Stimulated activated CD4-positive, alpha-beta T cell treated with anti-CD3 and anti-CD28 coated beads, Interleukin-15, amount 100 ng/mL, for 48 hours (primary cell): Measurements from ENCODE around the gene THBS1.

ENCODE experiments used
- DNase-seq, 2 donors: peaks; one replicate each; pipeline ENCODE4 v3.0.0-alpha.2; 2020; ENCODE audit warnings: low read depth in 2 of 2

The THBS1 gene

DNA sequence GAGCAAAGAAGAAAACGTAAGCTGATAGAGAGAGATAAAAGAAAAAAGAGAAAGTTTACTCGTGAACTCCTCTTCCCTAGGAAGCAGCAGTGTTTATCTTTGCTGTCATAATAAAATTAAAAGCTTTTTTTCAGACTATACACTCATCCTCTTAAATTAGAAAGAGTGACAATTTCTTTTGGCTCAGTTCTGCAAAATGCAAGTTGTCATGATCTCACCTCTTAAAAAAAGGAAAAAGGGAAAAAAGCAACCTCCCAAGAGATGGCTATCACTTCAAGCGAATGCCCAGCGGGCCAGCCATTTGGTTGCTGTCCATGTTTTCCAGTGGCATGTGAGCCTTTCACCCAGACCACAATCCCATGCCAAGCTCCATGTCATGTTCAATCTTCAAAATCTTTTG, 7.0 kb upstream of the THBS1 start:
- no peak for DNase-seq

DNA sequence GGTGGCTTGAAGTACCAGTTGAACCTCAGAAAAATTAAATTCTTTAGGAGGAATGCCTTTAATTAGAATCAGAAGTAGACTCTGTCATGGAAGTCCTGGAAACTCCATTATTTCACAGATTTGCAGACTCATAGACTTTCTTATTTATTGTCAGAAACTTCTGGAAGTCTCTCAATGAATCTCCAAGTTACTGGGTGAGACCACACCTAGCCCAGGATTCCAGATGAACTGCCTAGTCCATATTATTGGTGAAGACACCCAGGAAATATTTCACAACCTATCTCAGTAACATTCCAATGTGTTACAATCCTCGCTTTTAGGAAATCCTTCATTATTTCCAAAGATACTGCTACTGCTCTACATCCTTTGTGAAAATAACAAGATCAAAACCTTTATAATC, 6.5 kb upstream of the THBS1 start:
- no peak for DNase-seq

DNA sequence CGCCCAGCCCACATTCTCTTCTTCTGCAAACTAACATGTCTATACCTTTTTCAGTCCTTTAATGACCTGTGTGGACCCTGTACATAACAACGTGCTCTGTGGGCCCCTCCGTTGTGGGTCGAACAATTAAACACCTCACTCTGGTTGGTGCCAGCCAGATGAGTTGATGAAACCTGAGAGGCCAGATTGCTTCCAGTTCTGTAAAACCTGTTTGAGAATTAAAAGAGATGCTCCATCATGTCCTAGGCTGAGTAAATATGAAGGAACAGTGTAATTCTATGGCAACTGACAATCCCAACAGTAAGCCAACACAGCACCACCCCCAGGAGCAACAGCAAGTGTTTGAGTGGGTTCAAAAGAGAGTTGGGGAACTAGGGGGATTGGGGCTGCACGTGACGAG, 5.7 kb upstream of the THBS1 start:
- no peak for DNase-seq

DNA sequence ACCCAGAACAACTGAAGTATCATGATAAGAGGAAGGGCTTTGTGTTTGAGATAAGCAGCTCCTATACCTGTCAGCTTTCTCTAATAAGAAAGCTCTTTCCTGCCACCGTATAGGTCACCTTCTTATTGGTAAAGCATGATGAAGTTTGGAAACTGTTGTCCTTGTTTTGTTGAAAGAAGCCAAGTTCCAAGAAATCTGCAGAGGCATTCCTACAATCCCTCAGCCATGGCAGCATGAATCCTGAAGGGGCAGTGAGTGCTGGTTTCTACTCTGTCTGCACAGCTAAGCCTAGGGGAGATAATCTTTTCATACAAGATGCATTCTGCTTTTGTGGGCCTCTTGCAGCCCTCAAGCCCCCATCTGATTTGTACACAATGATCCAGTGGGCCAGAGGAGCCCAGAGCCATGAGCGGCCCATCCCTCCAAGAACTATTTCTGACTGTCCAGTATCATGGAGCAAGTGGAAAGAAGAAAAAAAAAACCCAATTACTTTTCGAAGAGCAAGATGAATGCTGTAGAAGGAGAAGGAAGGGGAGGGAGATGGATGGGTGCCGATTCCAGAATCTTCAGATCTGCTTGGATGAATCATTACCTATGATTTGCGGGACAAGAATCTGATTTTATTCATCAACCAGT, 1.9 kb upstream of the THBS1 start:
- no peak for DNase-seq

DNA sequence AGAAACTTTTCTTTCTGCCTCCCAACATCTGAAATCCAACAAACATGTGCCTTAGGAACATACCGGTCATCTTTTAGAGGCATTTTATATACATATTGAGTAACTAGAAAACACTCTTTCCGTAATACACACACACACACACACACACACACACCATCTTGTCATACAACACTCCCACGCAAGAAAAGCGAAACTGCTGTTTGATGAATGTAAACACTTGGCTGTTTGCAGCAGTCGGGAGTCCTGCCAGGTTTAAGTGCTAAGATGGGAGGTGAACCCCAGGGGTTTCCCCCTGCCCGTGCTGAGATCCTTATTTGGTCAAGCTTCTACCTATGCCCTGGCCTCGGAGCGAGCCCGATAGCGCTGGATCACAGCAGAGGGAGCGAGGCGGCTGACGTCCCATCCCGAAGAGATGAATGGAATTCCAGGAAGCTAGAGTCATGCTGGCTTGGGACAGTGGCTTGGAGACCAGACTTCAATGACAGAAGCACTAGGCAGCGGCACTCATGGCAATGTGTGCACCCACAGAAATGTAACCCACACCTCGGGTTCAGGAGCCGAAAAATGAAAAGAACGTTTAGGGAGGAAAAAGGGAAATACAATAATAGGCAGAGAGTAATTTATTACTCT, 1.3 kb upstream of the THBS1 start:
- no peak for DNase-seq

DNA sequence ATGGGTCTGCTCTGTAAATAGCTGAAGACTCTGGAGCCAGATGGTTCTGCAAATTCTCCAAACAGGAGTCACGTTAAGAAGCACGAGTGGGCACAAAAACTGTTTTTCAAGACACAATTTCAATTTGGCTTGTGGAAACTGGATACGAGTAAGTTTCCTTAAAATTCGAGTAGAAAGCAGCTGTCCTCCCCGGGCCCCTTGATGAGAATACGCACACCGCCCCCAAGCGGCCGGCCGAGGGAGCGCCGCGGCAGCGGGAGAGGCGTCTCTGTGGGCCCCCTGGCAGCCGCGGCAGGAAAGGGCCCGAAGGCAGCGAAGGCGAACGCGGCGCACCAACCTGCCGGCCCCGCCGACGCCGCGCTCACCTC, 778 bp upstream of the THBS1 start:
- peak; percentile 71 to 84 for DNase-seq

DNA sequence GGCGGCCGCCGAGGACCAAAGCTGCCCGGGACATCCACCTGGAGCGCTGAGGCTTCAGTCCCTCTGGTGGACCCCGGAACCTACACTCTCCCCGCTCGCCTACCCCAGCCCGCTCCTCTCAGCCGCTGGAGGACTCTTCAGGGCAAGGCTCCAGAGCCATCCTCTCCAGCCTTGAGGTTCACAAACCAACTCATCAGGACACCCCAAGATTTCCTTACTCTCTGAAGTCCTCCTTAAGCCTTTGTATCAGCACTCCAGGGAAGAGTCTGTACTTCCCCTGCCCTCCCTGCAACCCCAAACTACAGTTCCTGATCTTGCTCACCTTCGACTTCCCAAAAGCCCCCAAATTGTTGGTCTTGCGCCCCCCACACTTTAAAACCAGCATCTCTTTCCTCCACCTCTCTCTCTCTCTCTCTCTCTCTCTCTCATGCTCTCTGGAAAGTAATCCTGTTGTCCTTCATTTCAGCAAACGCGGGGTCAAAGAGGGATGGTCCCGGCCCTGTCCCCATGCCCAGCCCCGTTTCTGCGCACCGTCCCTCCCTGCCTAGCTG, 438 bp downstream of the THBS1 start:
- peak in 1 of 2 donors; percentile 2 for DNase-seq

DNA sequence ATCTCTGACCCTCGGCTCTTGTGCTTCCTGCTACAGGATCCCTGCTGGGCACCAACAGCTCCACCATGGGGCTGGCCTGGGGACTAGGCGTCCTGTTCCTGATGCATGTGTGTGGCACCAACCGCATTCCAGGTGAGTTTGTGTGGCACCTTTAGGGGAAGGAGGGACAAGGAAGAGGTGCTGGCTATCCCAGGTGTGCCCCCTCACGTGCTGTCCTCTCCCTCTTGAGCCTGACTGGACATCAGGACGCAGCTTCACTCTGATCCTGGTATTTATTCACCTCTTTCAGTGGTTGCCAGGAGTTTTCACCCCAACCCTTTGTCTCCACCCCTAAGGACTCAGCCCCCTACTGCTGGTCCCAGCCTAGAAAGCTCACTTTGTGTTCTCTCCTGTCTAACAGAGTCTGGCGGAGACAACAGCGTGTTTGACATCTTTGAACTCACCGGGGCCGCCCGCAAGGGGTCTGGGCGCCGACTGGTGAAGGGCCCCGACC, 960 bp downstream of the THBS1 start:
- DNase-seq: no peak

DNA sequence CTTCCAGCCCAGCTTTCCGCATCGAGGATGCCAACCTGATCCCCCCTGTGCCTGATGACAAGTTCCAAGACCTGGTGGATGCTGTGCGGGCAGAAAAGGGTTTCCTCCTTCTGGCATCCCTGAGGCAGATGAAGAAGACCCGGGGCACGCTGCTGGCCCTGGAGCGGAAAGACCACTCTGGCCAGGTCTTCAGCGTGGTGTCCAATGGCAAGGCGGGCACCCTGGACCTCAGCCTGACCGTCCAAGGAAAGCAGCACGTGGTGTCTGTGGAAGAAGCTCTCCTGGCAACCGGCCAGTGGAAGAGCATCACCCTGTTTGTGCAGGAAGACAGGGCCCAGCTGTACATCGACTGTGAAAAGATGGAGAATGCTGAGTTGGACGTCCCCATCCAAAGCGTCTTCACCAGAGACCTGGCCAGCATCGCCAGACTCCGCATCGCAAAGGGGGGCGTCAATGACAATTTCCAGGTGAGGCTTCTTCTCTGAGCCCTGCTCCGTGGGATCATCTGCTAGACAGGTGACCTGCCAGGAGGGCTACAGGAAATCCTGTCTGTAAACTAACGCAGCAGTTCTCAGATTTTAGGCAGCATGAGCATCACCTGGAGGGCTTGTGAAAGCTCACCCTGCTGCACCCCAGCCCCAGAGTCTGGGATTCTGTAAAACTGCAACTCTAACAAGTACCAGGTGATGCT, 1.6 kb downstream of the THBS1 start:
- no peak for DNase-seq

DNA sequence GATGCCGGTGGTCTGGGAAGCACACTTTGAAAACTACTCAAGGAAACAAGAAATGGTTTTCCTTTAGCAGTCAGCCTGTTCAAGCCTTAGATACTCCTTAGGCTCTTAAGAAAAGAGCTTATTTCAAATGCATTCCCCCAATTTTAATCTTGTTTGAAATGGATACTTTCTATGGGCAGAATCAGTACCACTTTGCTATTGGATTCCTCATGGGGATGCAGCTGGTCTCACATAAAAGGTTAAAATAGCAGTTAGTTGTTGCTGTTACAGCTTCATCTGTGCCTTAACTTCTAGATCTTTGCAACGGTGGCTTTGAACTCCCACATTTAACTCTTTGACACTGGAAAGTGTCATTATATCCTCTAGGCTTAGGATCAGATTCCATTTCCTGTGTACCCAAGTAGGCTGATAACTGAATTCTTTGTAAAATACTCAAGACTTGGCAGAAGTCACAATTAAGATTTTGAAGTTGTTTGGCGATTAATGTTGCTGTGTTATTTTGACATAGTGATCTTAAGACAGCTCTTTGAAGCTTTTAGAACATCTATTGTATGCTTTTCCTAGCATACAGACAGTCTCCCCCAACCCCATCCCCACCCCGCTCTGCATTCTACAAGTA, 2.2 kb downstream of the THBS1 start:
- DNase-seq: no peak

DNA sequence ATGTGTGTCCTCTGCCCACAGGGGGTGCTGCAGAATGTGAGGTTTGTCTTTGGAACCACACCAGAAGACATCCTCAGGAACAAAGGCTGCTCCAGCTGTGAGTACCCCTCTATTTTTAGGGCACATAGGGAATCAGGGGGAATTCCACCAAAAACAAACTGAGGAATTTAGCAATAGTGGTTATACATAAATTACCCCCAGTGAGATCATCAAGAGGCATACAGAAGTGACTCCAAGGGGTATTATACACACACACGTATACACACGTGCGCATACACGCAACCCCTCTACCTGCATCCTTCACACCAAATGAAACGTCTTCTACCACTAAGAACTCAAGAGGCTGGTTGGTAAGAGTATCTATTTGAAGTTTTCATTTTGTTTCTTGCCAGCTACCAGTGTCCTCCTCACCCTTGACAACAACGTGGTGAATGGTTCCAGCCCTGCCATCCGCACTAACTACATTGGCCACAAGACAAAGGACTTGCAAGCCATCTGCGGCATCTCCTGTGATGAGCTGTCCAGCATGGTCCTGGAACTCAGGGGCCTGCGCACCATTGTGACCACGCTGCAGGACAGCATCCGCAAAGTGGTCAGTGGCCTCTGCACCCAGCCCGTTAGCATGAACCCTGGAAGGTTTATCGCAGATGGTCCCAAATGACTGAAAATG, 2.9 kb downstream of the THBS1 start:
- no peak for DNase-seq

DNA sequence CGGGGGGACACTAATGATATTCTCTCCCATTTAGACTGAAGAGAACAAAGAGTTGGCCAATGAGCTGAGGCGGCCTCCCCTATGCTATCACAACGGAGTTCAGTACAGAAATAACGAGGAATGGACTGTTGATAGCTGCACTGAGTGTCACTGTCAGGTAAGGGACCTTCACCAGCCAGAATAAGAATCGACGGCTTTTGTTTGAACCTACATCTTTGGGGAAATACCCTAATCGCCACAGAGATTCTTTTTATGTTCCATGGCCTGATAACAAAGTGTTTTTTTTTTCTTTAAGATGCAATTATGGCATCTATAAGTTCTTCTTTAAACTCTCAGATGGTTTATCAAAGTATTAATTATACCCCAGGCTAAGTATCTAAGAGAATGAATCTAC, 3.4 kb downstream of the THBS1 start:
- DNase-seq: no peak

DNA sequence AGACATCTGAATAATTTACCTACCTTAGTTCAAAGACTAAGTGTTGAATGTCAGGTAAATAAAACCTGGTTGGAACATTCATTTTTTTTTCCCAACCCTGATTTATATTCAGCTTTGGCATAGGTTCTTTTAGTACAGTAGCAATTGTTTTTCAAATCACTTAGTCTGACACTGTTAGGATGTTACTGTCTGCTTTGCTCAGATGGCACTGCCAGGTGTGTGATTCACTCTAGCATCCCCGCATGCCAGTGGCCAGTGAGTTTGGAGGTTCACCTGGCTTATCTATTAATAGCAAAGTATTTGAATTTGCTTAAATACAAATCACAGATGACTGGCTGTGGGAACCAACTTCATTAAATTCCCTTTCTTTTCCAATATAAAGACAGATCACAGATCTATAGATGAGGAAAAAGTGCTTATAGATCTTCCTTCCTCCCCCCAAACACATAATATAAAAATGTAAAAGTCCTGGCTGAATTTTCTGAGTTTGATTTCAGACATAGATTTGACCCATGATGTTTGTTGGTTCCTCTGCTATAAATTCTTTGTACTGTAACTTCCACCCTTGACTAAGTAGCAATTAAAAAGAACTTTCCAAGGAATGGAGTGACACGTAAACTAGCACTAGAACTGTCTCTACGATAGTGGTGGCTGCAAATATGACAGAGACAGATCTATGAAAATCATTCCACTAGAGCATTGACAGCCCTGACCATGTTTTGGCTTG, 3.9 kb downstream of the THBS1 start:
- no peak for DNase-seq

DNA sequence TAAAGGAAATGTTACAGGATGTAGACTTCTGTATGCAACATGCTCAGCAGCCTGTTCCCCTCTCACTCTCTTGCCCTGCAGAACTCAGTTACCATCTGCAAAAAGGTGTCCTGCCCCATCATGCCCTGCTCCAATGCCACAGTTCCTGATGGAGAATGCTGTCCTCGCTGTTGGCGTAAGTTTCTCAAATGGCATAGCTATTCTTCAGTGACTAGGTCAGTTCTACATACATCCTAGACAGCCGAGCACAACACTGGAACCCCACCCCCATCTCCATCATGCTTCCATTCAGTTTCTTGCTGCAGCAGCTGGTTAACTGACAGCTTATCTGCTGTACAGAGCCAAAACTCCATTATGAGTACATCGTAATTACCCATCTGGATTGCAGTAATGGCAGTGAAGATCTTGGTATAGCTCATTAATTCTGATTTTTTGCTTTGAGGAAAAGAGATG, 4.5 kb downstream of the THBS1 start:
- DNase-seq: no peak

DNA sequence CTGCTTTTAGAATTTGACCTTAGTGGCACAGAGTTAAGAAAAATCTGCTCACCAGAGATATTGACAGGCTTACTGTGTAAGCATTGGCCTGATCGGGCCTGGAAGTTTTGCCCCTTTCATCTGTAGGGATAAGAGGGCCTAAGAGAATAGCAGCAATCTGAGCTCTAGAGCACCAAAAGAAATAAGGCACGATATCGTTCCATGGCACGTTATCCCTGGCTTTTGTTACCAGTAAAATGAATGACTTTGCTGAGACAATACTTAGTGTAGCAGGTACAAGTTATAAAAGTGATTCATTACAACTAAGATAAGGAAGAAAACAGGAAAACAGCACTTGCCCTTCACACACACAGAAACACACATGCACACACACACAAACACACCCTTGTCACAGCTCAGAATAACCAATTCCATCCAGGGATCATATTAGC, 5.0 kb downstream of the THBS1 start:
- no peak for DNase-seq

DNA sequence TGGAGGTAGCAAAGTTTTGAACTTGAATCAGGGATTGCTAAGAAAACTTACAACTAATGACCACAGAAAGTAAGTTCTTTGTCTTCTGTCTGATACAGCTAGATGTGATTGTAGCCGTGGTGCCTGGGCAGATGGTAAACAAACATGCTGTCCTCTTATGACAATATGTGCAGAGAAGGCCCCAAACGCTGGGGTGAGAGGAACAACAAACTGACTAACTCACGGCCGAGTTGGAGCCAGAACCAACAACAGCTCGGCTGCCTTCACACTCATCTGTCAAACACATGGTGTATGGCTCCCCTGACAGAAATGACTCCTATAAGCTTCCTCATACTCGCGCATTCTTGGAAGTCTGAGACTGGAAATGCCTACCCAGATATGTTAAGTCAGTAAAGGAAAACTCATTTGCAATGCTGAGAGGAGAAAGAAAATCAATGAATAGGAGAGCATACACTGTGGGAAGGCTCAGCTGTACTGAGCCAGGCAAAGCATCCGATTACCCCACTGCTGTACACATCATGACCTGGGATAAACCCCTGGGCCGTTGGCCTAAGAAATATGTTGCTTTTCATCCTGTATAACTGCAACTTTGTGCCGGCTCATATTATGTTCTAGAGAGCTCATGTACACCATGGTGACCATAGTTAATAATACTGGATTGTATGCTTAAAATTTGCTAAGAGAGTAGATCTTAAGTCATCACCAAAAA, 5.7 kb downstream of the THBS1 start:
- DNase-seq: no peak

DNA sequence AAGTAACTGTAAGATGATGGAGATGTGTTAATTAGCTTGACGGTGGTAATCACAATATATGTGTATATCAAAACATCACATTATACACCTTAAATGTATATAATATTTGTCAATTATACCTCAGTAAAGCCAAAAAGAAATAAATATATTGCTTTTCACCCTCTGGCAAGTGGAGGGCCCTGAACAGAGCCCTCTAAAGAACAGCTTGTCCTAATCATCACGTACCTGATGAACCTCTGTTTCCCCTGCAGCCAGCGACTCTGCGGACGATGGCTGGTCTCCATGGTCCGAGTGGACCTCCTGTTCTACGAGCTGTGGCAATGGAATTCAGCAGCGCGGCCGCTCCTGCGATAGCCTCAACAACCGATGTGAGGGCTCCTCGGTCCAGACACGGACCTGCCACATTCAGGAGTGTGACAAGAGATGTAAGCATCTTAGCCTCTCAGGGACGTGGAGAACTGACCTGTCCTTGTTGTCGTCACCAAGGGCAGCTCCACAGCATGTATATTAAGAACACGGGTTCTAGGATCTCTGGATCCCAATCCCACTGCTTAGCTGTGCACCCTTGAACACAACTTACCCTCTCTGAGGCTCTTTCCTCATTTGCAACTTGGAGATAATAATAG, 6.3 kb downstream of the THBS1 start:
- DNase-seq: no peak

DNA sequence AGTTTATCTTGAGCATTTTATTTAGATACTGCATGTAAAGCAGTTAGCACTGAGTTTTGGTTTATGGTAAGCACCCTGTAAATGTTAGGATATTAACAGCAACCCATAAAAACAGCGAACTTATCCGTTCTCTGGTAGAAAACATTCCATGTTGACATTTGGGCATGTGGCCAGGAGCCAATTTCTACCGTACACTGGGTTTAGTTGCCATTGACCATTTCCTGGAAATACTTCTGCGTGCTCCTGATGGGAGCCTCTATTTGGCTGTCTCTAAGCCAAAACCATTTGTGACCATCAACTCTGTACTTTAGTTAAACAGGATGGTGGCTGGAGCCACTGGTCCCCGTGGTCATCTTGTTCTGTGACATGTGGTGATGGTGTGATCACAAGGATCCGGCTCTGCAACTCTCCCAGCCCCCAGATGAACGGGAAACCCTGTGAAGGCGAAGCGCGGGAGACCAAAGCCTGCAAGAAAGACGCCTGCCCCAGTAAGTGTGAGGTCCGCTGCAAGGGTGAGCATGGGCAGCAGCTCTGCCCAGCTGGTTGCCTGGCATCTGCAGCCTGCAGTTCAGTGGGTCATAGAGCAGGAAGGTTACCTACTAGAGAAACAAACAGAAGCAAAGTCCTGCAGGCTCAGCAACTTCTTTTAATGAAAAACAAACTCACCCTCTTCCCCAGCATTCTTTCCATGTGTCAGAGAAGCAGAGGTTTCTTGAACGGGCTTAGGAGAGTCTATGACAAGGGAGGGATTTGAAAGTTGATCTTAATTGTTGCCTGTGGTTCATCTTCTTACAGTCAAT, 7.1 kb downstream of the THBS1 start:
- no peak for DNase-seq

DNA sequence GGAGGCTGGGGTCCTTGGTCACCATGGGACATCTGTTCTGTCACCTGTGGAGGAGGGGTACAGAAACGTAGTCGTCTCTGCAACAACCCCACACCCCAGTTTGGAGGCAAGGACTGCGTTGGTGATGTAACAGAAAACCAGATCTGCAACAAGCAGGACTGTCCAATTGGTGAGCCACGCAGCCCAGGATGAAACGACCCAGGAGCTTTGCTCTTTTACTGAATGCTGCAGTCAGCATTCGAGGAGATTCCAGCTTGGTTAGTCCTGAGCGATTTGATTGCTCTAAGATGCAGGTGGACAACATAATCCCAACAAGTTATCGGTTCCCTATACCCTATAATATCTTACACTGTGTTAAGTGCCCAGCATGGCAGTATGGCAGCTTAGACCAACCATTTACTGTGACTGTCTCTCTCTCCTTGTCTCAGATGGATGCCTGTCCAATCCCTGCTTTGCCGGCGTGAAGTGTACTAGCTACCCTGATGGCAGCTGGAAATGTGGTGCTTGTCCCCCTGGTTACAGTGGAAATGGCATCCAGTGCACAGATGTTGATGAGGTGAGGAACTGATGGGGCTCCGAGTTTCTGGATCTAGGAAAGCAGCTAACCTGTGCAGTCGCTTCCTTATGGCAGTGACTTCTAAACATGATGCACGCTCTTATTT, 7.8 kb downstream of the THBS1 start:
- DNase-seq: no peak
